ENCODE measurements around the gene PKDCC. TPM values are rescaled to one million over a fixed set of nuclear protein-coding genes. Genes with fewer than 3 reads are reported as not detected.
"Not testable (repeated sequence)": the region's sequence is repeated elsewhere in the genome, so short reads cannot be mapped to it uniquely, and the experiment has no call there.

Gene PKDCC
- total RNA-seq, 2 donors from 2014 or later = not detected

- Mint-ChIP-seq H3K9me3 (no peaks in the 10 kb centered on the region), H3K36me3 (no peaks in the 10 kb centered on the region), H3K27ac (no peak overlapping the region)
- no peak for ATAC-seq
- no peak for DNase-seq (ENCODE audit: low spot score in 2 of 2)
Measured at GRCh38 chr2:42069568-42069967, 21.7 kb downstream of the PKDCC start.

GRCh38 chr2:42071791-42072190, 24.0 kb downstream of the PKDCC start:
- Mint-ChIP-seq H3K27ac (no peak overlapping the region), H3K9me3 (no peaks in the 10 kb centered on the region), H3K36me3 (no peaks in the 10 kb centered on the region)
- DNase-seq (ENCODE audit: low spot score in 2 of 2) (no peak), ATAC-seq (no peak)

- Mint-ChIP-seq H3K27ac (no peak overlapping the region), H3K9me3 (no peaks in the 10 kb centered on the region), H3K36me3 (no peaks in the 10 kb centered on the region)
- DNase-seq (ENCODE audit: low spot score in 2 of 2) (no peak), ATAC-seq (no peak)
Measured at GRCh38 chr2:42072349-42073118, 24.7 kb downstream of the PKDCC start.

GRCh38 chr2:42073739-42074503, 26.1 kb downstream of the PKDCC start:
- no peak for ATAC-seq
- no peaks in the 10 kb centered on the region for H3K36me3 Mint-ChIP-seq
- H3K27ac Mint-ChIP-seq = no peak overlapping the region
- no peaks in the 10 kb centered on the region for H3K9me3 Mint-ChIP-seq
- DNase-seq (ENCODE audit: low spot score in 2 of 2) = no peak

GRCh38 chr2:42074661-42075060, 26.8 kb downstream of the PKDCC start:
- Mint-ChIP-seq H3K9me3 (no peaks in the 10 kb centered on the region), H3K27ac (no peak overlapping the region), H3K36me3 (no peaks in the 10 kb centered on the region)
- ATAC-seq (no peak), DNase-seq (ENCODE audit: low spot score in 2 of 2) (no peak)

GRCh38 chr2:42076357-42077225, 28.8 kb downstream of the PKDCC start:
- Mint-ChIP-seq H3K27ac (no peak overlapping the region), H3K36me3 (no peaks in the 10 kb centered on the region), H3K9me3 (no peaks in the 10 kb centered on the region)
- DNase-seq (ENCODE audit: low spot score in 2 of 2) (no peak), ATAC-seq (no peak)

- H3K36me3 Mint-ChIP-seq = no peaks in the 10 kb centered on the region
- DNase-seq (ENCODE audit: low spot score in 2 of 2) (no peak), ATAC-seq (no peak)
- H3K27ac Mint-ChIP-seq = no peak overlapping the region
- H3K9me3 Mint-ChIP-seq = no peaks in the 10 kb centered on the region
Measured at GRCh38 chr2:42077343-42077742, 29.5 kb downstream of the PKDCC start.

- H3K36me3 Mint-ChIP-seq = no peaks in the 10 kb centered on the region
- ATAC-seq = no peak
- no peak for DNase-seq (ENCODE audit: low spot score in 2 of 2)
- no peak overlapping the region for H3K27ac Mint-ChIP-seq
- H3K9me3 Mint-ChIP-seq = no peaks in the 10 kb centered on the region
Measured at GRCh38 chr2:42079737-42080287, 32.0 kb downstream of the PKDCC start.

GRCh38 chr2:42081151-42081550, 33.3 kb downstream of the PKDCC start:
- not testable (repeated sequence) for DNase-seq (ENCODE audit: low spot score in 2 of 2); H3K36me3 Mint-ChIP-seq; H3K27ac Mint-ChIP-seq; H3K9me3 Mint-ChIP-seq; ATAC-seq

- no peak for DNase-seq (ENCODE audit: low spot score in 2 of 2)
- no peak overlapping the region for H3K27ac Mint-ChIP-seq
- no peak for ATAC-seq
- no peaks in the 10 kb centered on the region for H3K36me3 Mint-ChIP-seq
- H3K9me3 Mint-ChIP-seq = no peaks in the 10 kb centered on the region
Measured at GRCh38 chr2:42082016-42082415, 34.2 kb downstream of the PKDCC start.

- Mint-ChIP-seq H3K27ac (no peak overlapping the region), H3K9me3 (no peaks in the 10 kb centered on the region), H3K36me3 (no peaks in the 10 kb centered on the region)
- no peak for ATAC-seq
- no peak for DNase-seq (ENCODE audit: low spot score in 2 of 2)
Measured at GRCh38 chr2:42084231-42084671, 36.4 kb downstream of the PKDCC start.

- not testable (repeated sequence) for H3K36me3 Mint-ChIP-seq; ATAC-seq; DNase-seq (ENCODE audit: low spot score in 2 of 2); H3K27ac Mint-ChIP-seq; H3K9me3 Mint-ChIP-seq
Measured at GRCh38 chr2:42085070-42085469, 37.2 kb downstream of the PKDCC start.

- no peaks in the 10 kb centered on the region for H3K9me3 Mint-ChIP-seq
- ATAC-seq (peak; percentile 9 to 34), DNase-seq (ENCODE audit: low spot score in 2 of 2) (no peak)
- no peak overlapping the region for H3K27ac Mint-ChIP-seq
- H3K36me3 Mint-ChIP-seq = no peaks in the 10 kb centered on the region
Measured at GRCh38 chr2:42085706-42086487, 38.1 kb downstream of the PKDCC start.

GRCh38 chr2:42086500-42086953, 38.7 kb downstream of the PKDCC start:
- Mint-ChIP-seq H3K36me3 (no peaks in the 10 kb centered on the region), H3K9me3 (no peaks in the 10 kb centered on the region), H3K27ac (no peak overlapping the region)
- ATAC-seq (peak; percentile 35 to 66), DNase-seq (ENCODE audit: low spot score in 2 of 2) (peak in 1 of 2 donors; percentile 39)

GRCh38 chr2:42087137-42087856, 39.5 kb downstream of the PKDCC start:
- H3K36me3 Mint-ChIP-seq = no peaks in the 10 kb centered on the region
- ATAC-seq = no peak
- H3K27ac Mint-ChIP-seq = no peak overlapping the region
- no peak for DNase-seq (ENCODE audit: low spot score in 2 of 2)
- no peaks in the 10 kb centered on the region for H3K9me3 Mint-ChIP-seq

All from activated naive CD4-positive, alpha-beta T cell treated with anti-CD3 and anti-CD28 coated beads, Interleukin-2, amount 50 U/mL, for 72 hours (primary cell).